GM19328 (cell line): ENCODE data around the gene BMPR1A.
"Not testable (repeated sequence)": the region's sequence is repeated elsewhere in the genome, so short reads cannot be mapped to it uniquely, and the experiment has no call there.

ENCODE experiments used
- ATAC-seq: cut with Tn5 transposase; IDR thresholded peaks from one replicate; pipeline ENCODE4 v1.9.1; 2021; ENCODE audit warnings: mild to moderate bottlenecking, moderate library complexity; ENCODE audit not compliant: unreplicated experiment

Gene BMPR1A

DNA sequence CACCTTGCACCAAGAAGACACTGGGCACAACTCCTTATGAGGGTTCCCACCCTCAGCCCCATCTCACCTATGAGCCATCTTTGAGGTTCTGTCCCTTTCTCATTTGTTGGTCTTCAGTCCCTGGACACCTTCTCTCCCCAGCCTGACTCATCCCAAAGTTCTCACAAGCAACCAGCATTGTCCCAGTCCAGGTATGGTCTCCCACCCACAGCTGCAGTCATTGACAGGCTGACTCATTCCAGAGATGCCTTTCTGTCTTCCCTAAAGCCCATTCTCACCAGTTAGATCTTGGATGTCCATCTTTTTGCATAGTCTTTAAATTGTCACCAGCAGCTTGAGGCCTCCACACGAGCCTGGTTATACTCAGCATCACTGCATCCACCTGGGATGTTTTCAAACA lies 26.7 kb upstream of the BMPR1A start:
- no peak for ATAC-seq

DNA sequence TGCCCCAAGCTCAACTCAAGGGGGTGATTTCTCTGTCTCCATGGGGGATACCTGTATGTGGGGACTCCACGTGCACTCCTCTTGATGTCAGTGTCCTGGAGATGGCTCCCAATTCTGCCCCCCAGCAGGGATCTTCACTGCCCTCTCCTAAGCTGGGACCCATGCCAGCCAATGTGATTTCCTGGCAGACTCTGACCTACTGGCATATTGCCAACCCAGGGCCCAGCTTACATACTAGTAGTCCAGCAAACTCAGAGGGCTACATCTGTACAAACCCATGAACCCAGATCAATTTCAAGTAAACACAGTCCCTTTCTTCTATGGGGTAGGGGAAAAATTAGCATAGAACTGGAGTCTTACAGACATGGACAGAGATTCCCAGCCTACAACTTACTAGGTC lies 26.2 kb upstream of the BMPR1A start:
- no peak for ATAC-seq

DNA sequence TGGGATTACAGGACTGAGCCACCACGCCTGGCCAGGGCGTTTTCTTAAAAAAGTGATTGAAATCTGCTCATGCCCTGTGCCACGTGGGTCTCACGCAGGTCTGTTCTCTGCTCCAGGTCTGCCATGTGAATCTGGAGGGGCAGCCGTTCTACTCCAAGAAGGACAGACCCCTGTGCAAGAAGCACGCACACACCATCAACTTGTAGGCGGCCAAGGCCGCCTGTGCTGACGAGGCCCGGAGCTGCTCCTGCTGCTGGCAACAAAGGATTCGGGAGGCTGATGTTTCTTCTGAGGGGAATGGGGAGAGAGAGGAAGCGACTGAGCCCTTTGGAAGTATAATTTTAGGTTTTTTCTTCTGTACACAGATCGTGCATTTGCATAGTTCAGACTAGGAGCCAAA lies 23.6 kb upstream of the BMPR1A start:
- no peak for ATAC-seq

DNA sequence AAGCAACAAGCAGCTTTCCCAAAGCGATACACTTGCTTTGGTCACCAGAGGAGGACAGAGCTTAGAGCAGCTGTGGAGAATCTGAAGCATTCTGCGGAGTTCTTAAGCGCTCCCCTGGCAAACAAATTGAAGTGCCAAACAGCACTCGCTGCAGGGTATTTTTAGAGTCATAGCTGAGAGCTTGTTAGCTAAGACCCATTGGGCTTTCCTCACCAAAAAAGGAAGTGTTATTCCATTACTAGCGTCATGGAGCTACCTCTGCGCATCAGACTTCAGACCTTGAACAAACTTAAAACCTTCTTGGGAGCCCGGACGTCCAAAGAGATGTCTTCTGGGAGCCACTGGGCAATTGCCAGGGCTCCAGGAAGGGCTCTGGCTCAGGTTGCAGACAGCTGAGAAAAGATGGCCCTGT lies 23.2 kb upstream of the BMPR1A start:
- ATAC-seq: no peak

DNA sequence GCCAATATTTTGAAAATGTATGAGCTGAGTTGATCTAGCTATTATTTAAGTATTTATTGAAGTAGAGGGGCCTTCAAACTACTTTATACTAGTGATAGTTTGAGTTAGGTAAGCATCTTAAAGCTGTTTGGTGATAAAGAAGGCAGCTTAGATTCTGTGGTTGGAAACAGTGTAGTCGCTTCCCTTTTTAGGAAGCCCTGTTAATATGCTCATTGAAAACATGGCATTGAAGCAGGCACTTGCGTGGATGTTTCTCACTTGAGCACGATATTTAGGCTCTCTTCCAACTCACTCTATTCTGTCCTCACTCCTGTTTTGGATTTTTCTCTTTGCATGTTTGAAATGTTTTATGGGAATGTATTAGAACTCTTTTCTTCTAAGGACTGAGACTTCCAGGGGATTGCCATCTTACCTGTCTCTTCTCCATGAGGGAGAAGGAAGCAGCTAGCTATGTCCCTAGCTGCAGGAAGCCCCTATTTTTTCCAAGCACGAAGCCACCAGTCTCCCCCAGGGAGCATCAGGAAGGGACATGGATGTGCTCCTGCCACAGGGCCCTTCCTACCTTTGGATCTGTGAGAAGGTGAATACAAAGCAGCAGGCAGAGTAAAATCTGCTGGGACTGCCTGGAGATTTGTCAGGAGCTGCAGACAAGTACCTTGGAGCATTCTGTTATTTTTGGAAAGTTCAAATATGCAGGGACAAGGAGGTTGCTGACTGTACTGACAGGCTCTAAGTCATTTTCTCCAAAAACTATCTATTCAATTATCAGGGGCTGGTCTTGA lies 22.0 kb upstream of the BMPR1A start:
- ATAC-seq: no peak

DNA sequence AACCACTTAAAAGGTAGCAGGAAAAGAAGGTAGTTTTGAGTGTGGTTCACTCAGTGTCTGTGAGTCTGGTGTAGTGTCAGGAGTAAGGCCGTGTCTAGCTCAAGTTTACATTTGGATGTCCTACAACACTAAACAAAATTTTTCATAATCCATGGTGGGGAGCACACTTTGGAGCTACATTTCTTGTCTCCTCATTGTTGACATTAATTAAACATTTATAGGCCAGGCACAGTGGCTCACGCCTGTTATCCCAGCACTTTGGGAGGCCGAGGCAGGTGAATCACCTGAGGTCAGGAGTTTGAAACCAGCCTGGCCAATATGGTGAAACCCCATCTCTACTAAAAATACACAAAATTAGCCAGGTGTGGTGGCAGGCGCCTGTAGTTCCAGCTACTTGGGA lies 21.1 kb upstream of the BMPR1A start:
- ATAC-seq: not testable (repeated sequence)

DNA sequence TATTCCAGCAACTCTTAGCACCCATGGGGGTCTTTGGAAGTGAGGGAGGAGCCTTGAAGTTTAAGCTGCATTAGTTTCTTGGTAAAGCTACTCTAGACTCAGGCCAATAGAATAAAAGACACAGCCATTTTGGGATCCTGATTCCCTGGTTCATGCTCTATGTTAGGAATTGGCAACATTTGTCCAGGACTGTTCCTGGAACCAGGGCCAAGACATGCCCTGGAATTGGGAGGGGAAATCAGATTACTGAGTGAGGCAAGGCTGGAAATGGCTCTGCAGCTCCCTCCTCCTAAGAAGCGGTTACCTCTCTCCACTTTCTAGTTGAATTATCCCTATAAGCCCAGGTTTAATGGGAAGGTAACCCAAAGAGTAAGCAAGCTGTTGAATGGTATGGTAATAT lies 14.2 kb upstream of the BMPR1A start:
- ATAC-seq: no peak

DNA sequence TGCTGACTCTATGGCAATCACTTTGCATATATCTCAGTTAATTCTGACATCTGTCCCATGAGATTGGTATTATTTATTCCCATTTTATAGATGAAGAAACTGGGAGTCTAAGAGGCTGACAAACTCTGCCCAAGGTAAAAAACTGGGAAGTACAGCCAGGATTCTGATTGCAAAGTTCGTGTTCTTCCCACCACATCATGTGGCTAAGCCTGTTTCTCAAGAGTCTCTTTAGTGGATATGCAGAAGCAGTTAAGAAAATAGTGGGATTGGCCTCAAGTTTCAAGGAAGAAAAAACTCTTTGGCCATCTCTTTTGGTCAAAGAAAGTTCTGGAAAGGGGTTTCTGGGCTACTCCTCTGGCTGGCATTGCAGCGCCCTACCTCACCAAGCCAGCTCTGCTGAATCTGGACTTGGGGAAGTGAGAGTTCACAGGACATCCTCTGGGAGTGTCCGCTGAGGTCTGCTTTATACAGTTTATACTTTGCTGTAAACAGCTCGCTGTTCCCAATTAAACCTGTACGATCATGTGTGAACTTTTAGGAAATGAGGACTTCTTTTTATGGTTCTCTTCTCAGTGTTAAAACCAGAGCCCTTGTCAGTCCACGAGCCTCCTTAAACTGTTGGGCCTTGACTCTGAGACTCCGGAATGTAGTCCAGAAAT lies 12.2 kb upstream of the BMPR1A start:
- ATAC-seq: no peak

DNA sequence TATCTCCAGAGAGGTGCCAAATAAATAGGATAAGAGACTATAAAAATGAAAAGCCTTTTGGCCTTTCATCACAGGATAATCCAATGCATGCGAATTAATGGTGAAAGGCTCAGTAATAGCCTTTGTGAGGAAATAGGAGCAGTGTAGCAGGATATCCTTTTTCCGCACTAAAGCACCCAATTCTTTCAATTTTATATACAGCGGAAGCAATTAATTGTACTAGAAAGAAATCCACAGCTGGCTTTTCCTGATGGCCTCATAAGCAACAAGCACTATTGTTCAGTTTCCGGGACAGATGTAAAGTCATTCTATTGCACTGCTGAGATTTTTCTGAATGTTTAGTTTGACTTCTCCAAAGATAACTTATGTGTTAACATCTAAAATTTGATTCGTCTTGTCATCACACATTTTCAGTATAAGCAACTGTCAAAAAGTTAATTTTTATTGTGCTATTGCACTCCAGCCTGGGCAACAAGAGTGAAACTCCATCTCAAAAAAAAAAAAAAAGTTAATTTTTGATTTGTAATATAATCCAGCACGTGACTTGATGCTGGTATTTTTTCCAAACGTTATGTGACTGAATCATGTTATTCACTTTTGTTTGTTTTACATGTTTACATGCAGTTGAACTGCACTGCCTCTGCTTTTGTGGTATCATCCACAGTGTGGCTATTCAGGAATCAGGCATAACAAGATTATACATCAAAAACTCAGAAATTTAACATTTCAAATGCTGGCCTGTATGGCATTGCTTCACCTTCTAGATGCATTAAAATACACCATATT lies 8.4 kb upstream of the BMPR1A start:
- ATAC-seq: no peak

DNA sequence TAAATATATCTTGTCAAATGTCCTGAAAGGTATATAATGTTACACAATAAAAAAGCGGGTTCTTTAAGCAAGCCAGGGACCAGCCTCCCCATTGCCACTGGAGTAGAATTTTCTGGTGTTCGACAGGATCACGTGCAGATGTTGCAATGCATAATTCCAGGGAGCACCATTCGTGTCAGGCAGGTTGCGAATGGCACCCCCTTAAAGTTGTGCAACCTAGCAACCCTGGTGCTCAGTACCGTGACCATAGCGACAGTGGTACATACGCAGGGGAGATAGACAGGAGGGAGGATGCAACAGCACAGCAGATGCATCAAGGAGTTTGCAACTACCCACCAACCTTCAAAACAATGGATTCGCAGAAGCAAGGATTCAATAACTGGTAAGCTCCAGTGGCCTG lies 6.6 kb upstream of the BMPR1A start:
- no peak for ATAC-seq

DNA sequence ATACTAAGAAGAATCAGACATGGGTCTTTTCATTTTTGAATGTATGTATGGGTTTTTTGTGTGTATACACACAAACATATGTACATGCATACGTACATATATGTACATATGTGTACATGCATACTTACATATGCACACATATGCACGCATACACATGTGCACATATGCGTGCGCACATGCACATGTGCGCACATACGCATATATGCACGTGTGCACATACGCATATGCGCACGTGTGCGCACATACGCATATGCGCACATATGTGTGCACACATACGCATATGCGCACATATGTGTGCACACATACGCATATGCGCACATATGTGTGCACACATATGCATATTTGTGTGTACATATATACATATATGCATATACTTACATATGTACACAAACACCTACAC lies 4.9 kb upstream of the BMPR1A start:
- no peak for ATAC-seq

DNA sequence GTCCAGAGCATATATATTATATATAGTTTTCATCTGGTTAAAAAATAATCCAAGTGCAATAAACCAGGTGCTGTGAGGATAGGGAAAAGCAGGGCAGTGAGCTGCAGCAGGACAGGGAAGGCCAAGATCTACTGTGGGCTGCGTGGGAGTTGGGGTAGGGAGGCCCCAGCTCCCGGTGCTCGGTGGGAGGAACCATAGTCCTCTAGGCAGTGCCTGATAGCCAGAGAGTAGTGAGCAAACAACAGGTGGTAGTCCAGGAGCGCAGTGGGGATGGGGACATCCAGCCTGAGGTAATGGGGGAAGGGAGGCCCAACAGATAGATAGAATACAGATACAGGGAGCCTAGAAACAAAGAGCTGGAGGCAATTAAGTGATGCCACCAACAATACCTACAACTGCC lies 4.1 kb upstream of the BMPR1A start:
- ATAC-seq: no peak

DNA sequence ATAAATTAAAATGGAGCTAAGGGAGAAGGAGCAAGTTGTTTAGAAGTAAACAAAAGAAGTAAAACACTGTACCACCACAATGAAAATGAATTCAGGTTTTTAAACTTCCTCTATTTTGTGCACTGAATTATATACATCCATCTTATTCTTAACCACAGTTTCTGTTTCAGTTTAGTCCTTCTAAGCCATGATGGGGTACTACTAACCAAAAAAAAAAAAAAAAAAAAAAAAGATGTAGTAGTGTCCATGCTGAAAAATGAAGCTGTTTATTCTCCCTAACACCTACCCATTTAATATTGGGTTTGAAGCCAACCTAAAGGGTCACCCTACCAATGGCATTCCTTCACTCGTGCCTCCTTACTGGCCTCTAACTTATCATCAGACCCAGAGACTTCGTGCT lies 3.4 kb upstream of the BMPR1A start:
- no peak for ATAC-seq

DNA sequence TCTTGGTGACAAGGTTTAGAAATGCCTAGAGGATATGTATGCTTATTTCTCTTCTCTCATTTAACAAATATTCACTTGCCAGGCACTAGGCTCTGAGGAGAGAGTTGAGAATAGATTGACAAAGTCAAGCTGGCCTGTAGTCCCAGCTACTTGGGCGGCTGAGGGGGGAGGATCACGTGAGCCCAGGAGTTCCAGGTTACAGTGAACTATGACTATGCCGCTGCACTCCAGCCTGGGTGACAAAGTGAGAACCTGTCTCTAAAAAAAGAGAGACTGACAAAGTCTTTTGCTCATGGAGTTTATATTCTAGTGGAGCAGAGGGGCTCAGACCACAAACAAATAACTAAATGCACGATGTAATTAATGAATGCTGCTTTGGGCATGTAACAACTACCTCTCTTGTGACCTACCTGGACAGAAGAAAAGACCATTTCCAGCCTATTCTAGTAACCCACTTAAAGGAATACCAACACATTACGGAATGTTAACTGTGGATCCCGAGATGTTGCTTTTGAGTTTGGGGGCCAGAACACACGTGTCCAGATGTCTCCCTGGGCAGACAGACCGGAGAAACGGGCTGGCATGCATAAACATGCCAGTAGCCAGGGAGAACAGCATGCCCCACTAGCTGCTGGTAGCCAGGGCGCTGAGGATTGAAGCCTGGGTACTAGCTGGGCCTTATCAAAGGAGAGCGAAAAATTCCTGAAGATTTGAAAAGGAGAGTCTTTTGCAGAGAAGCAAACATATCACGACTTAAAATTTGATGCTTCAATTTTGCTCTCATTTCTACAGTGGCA lies 2.6 kb upstream of the BMPR1A start:
- ATAC-seq: no peak

DNA sequence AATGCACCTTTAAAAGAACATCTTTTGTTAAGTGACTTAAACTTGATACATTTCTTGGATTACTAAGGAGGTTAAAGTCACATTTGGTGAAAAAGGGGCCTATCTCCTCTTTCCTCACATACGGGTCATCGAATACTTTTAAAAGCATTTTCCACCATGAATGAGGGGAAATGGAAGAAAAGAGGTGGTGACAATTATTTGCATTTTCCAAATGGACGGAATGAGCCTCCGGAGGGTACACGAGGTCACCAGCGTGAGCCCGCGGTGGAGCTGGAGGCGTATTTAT lies 1.0 kb upstream of the BMPR1A start:
- no peak for ATAC-seq

DNA sequence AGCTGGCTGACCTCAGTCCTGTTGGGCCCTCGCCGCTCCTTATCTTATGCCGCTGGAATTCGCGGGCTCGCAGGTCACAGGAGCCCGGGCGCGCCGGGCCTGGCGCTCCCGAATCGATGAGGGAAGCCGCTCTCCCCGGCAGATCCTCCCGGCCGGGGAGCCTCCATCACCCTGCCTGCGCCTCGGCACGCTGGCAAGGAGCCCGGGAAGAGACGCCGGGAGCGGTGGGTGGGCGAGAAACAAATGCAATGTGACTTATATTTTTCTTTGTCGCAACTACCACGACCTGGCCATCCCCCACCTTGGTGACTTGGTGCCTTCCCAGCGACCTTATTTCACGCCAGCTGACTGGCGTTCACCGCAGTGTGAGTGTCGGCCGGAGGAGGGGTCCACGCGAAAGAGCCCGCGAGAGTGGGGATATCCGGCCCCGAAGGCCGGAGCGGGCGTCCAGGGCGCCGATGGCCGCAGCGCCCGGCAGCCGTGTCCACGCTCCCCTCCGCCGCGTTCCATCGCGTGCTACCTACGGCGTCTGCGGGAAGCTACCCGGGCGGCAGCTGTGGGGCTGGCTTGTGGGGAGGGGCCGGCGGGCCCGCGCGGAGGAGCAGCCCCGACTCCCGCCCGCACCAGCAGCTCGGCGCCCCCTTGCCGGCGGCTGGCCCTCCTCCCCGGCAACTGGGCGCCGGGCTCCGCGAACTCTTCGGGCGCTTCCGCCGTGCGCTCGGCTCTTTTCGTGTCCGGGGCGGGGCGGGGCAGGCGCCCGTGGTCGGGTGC lies 494 bp upstream of the BMPR1A start:
- ATAC-seq: peak; percentile 82

DNA sequence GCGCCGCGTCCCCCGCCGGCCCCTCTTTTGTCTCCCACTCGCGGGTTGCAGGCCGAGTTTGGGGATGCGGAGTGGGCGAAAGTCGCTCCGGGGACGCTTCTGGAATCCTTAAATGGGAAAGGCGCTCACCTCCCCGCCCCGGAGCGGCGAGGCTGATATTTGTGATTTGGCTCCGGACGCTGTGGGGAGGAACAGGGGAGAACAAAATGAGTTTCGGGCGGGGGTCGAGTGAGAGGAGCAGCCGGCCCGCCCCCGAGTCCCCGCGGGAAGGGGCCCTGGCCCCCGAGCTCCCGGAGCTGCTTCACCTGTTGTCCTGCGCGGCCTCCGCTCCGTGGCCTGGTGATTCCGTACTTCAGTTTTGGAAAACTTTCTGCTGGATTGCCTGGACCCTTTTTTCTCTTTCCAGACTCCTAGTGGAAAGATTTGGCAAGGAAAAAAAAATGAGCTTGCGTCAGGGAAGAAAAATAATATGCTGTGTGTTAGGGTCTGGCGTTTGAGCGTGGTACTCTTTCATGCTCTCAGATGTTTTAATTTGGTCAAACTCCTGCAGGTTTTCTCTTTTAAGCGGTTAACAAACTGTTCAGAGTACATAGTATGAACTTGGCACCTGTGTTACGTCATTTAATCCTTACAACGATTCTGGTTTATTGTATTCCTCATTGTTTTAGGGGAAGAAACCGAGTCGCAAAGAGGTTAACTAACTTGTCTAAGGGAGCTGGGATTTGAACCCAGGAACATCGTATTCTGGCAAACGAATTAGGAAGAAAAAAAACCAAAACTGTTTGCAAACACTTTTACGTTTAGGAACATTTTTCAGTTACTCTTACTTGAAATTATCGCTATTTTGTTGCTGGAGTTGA lies 924 bp downstream of the BMPR1A start:
- peak; percentile 1 for ATAC-seq

DNA sequence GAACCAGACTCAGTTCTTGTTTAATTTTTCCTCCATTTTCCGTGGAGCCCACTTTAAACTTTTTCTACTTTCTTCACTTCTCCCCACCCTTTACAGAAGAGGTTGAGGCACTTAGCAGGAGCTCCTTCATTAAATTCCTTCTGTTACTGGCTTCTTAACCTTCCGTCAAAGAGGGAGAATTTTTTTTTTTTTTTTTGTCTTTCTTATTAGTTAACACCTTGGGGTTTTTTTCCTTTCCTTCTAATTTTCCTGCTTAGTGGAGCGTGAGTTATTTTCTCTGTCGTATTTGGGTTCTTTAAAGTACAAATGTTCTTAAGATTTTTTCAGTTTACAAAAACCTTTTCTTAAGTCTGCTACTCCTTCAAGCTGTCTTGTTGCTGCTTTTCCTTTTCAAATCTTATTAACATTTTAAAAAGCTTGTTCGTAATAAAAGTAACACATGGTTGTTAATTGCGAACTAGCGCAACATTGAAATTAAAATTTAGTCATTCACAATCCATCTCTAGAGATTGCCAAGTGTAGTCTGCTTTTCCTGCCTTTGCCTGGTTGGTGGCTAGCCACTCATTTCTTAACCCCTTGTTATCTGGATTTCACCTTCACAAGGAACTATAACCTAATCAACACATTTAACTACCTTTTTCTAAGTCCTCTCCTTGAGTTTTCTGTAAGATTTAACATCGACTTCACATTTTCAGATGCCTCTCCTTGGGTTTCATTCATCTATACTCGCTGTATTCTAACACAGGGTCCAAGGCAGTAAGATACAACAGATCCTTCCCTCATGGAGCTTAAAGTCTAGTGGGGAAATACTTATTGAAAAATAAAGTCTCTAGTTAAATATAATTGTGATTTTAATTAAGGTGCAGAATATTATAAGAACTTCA lies 2.0 kb downstream of the BMPR1A start:
- no peak for ATAC-seq
